B cell (primary cell): Measurements from ENCODE around the gene ATP6V0E2. TPM values are rescaled to one million over a fixed set of nuclear protein-coding genes. Genes with fewer than 3 reads are reported as not detected.
A peak's percentile ranks its signal among the peaks of the same experiment; 100 is the strongest.

ENCODE experiments used
- ATAC-seq: fragments of 200-7000 bp; cut with Tn5 transposase; one replicate; pipeline ENCODE4 v1.10.0; 2021; ENCODE audit warnings: low read depth, mild to moderate bottlenecking, moderate number of reproducible peaks, moderate library complexity
- CTCF ChIA-PET: fragments of 350-600 bp; sonication (Branson Sonifier 250); formaldehyde crosslinking; loops from one replicate; lab custom pipeline; 2021; ENCODE audit warnings: antibody characterized with exemption, inconsistent platforms; lab: Charles Lee
- POLR2A ChIA-PET: fragments of 350-600 bp; sonication (Branson Sonifier 250); formaldehyde crosslinking; loops from one replicate; lab custom pipeline; 2021; ENCODE audit warnings: antibody characterized with exemption; lab: Charles Lee
- DNase-seq: peaks from one replicate; pipeline ENCODE4 v3.0.0; 2013
- H2AFZ ChIP-seq: 2 replicates; pipeline ENCODE4 v1.6.1; 2012; ENCODE audit warnings: mild to moderate bottlenecking, low read depth, low read length; ENCODE audit not compliant: insufficient read depth, poor library complexity, severe bottlenecking
- H3K27ac ChIP-seq, 2 donors: 1 replicate in 1 of 2; 2 replicates in 1 of 2; pipeline ENCODE4 v1.5.1; 2012 to 2013; ENCODE audit warnings: low read length in 2 of 2, mild to moderate bottlenecking in 2 of 2, moderate library complexity in 1 of 2
- H3K27me3 ChIP-seq, 4 experiments: fragments of 200-600 bp in 1 of 4; sonication (generic) in 1 of 4; replicated peaks in 1 of 4; 1 replicate in 2 of 4; 2 replicates in 2 of 4; pipeline versions ENCODE4 v1.6.1 to v1.7.0; 2013 to 2016; ENCODE audit warnings: low read length in 3 of 4, mild to moderate bottlenecking in 2 of 4, mixed read lengths in 1 of 4, moderate library complexity in 1 of 4; ENCODE audit not compliant: insufficient read depth in 4 of 4, control insufficient read depth in 3 of 4; ENCODE audit errors: control extremely low read depth in 1 of 4
- H3K36me3 ChIP-seq, 2 experiments: replicated peaks in 1 of 2; 1 replicate in 1 of 2; 2 replicates in 1 of 2; pipeline versions ENCODE4 v1.6.1 to v1.7.1; 2013; ENCODE audit warnings: low read length in 1 of 2; ENCODE audit not compliant: insufficient read depth in 2 of 2, control insufficient read depth in 1 of 2; ENCODE audit errors: control extremely low read depth in 1 of 2, extremely low read depth in 1 of 2
- H3K4me1 ChIP-seq, 2 donors: fragments of 200-600 bp in 1 of 2; sonication (generic) in 1 of 2; 1 replicate in 1 of 2; 2 replicates in 1 of 2; pipeline versions ENCODE4 v1.5.1 to v1.6.1; 2013 to 2017; ENCODE audit warnings: low read length in 2 of 2; ENCODE audit not compliant: control insufficient read depth in 2 of 2, insufficient read depth in 2 of 2
- H3K4me2 ChIP-seq: replicated peaks from 2 replicates; pipeline ENCODE3; 2012; ENCODE audit warnings: mild to moderate bottlenecking, low read depth, low read length; ENCODE audit not compliant: poor library complexity, severe bottlenecking
- H3K4me3 ChIP-seq, 5 experiments: fragments of 200-600 bp in 1 of 5; sonication (generic) in 1 of 5; 1 replicate in 3 of 5; 2 replicates in 2 of 5; pipeline versions ENCODE4 v1.5.1 to v1.7.0; 2011 to 2016; ENCODE audit warnings: low read length in 4 of 5, mild to moderate bottlenecking in 4 of 5, low read depth in 2 of 5, control low read depth in 1 of 5, moderate library complexity in 1 of 5; ENCODE audit not compliant: insufficient read depth in 1 of 5; ENCODE audit errors: control extremely low read depth in 1 of 5, extremely low read depth in 1 of 5
- H3K79me2 ChIP-seq: fragments of 200-600 bp; sonication (generic); one replicate; pipeline ENCODE4 v1.6.0; 2016; ENCODE audit warnings: low read length; ENCODE audit not compliant: control insufficient read depth, insufficient read depth
- H3K9ac ChIP-seq: fragments of 200-600 bp; sonication (generic); 2 replicates; pipeline ENCODE4 v1.6.1; 2017; ENCODE audit warnings: mild to moderate bottlenecking, low read length, moderate library complexity
- H3K9me3 ChIP-seq, 3 donors: one replicate each; pipeline versions ENCODE4 v1.6.1 to v1.7.1; 2013; ENCODE audit warnings: low read length in 2 of 3; ENCODE audit not compliant: control insufficient read depth in 2 of 3, insufficient read depth in 1 of 3; ENCODE audit errors: control extremely low read depth in 1 of 3
- H4K20me1 ChIP-seq: 2 replicates; pipeline ENCODE4 v1.6.0; 2012; ENCODE audit warnings: mild to moderate bottlenecking, low read length; ENCODE audit not compliant: insufficient read depth, control insufficient read depth, poor library complexity, severe bottlenecking
- H3K27ac Mint-ChIP-seq: one replicate; pipeline ENCODE4 v1.8.0; 2021; ENCODE audit warnings: mixed read lengths
- H3K27me3 Mint-ChIP-seq: one replicate; pipeline ENCODE4 v1.8.0; 2021; ENCODE audit warnings: mixed read lengths
- H3K4me1 Mint-ChIP-seq: one replicate; pipeline ENCODE4 v1.8.0; 2021; ENCODE audit warnings: mixed read lengths
- H3K4me3 Mint-ChIP-seq: one replicate; pipeline ENCODE4 v1.8.0; 2021; ENCODE audit warnings: mixed read lengths
- H3K9me3 Mint-ChIP-seq: one replicate; pipeline ENCODE4 v1.8.0; 2022; ENCODE audit warnings: mixed read lengths; ENCODE audit not compliant: insufficient read depth
- EZH2 ChIP-seq: IDR thresholded peaks from 2 replicates; pipeline ENCODE4 v1.6.1; 2012; ENCODE audit warnings: borderline replicate concordance, low read depth, mild to moderate bottlenecking, moderate library complexity, low read length; ENCODE audit not compliant: insufficient read depth, poor library complexity, severe bottlenecking
- WGBS: methylation state at CpG from one replicate; pipeline ENCODE4 v1.1.5; 2013; ENCODE audit warnings: missing lambda C conversion rate; ENCODE audit not compliant: insufficient coverage; 5-methylcytosine and 5-hydroxymethylcytosine counted together
- intact Hi-C: fragments of 100-400 bp; cut with micrococcal nuclease; formaldehyde crosslinking; loops from one replicate; pipeline ENCODE4 v1.10.0; 2022
- polyA plus RNA-seq: library from polyadenylated mRNA; depleted of rRNA; stranded (reverse); fragments of >200 nt; gene quantifications from 2 replicates; pipeline ENCODE4 v1.2.3, GENCODE V29; 2012
- total RNA-seq, 2 donors: library from RNA; stranded (reverse); fragments of 120-200 nt in 1 of 2; gene quantifications; 1 replicate in 1 of 2; 2 replicates in 1 of 2; pipeline versions ENCODE4 v1.2.3 to v1.2.4, GENCODE V29; 2013 to 2022
- TF ChIP-seq, protein P1 (sequence below): fragments of 200-600 bp; IDR thresholded peaks from one replicate; pipeline ENCODE4 v1.8.0; 2022; ENCODE audit warnings: antibody characterized with exemption, mild to moderate bottlenecking

ATP6V0E2 gene
- total and polyA plus RNA-seq, 2 donors (not counting 1 experiment from before 2014, with no cell fraction given) = 13.5 to 49.6 TPM

DNA sequence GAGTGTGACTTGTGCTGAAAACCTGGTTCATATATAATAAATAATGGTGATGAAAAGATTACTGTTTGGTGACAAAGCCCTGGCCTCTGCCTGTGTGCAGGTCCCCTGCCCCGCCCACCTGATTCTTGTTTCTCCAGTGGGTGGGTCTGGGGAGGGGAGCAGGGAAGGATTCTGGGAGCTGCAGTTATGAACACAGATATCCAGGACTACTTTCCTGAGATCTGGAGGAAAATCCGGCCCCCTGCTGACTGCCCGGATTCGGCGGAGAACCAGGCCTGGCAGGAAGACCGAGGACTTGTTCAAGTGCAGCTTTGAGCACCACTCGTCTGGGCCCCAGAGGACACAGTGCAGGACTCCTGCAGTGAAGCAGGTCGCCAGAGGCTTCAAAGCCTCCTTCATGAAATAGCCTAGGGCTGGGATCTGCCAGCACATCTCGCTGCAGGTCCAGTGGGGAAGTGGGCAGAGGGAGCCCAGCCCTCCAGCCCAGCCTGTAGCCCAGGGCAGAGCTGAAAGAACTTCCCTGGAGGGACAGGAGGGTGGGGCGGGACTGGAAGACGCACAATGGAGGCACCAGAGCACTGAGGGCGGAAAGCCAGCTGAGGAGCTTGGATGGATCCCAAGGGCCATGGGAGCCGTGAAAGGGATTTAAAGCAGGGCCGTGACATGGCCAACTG is 7.0 kb downstream of the ATP6V0E2 start:
- Mint-ChIP-seq H3K4me3 (no peak overlapping the region), H3K27me3 (no peaks in the 10 kb centered on the region), H3K4me1 (peaks cover 5% of the 10 kb centered on the region), H3K9me3 (no peaks in the 10 kb centered on the region), H3K27ac (no peak overlapping the region)
- H4K20me1 ChIP-seq = no peaks in the 10 kb centered on the region
- no peak overlapping the region for H3K4me3 ChIP-seq
- H3K4me2 ChIP-seq = no peak overlapping the region
- no peaks in the 10 kb centered on the region for H3K9me3 ChIP-seq
- H3K36me3 ChIP-seq = peaks cover 0 to 10% of the 10 kb centered on the region in 2 experiments
- TF ChIP-seq, protein P1, sequence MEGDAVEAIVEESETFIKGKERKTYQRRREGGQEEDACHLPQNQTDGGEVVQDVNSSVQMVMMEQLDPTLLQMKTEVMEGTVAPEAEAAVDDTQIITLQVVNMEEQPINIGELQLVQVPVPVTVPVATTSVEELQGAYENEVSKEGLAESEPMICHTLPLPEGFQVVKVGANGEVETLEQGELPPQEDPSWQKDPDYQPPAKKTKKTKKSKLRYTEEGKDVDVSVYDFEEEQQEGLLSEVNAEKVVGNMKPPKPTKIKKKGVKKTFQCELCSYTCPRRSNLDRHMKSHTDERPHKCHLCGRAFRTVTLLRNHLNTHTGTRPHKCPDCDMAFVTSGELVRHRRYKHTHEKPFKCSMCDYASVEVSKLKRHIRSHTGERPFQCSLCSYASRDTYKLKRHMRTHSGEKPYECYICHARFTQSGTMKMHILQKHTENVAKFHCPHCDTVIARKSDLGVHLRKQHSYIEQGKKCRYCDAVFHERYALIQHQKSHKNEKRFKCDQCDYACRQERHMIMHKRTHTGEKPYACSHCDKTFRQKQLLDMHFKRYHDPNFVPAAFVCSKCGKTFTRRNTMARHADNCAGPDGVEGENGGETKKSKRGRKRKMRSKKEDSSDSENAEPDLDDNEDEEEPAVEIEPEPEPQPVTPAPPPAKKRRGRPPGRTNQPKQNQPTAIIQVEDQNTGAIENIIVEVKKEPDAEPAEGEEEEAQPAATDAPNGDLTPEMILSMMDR = no peak
- no peak for TF ChIP-seq EZH2
- CTCF ChIA-PET = no interaction called here
- no peaks in the 10 kb centered on the region for H3K27me3 ChIP-seq
- 96% methylated on average over 14 of the region's 14 CpGs for WGBS
- peaks cover under 1% of the 10 kb centered on the region for H3K79me2 ChIP-seq
- H2AFZ ChIP-seq = no peak overlapping the region
- no peak overlapping the region for H3K27ac ChIP-seq
- peaks cover 4 to 9% of the 10 kb centered on the region in 2 donors for H3K4me1 ChIP-seq
- POLR2A ChIA-PET = no interaction called here
- peak; percentile 1 for DNase-seq
- no peak for ATAC-seq
- intact Hi-C loops = loop anchor here (10.0 kb wide), 1 partner anchor 394 kb away; no protein-coding TSS in a partner anchor
- H3K9ac ChIP-seq = no peak overlapping the region
